ENCODE measurements around the gene ELAVL1. TPM values are rescaled to one million over a fixed set of nuclear protein-coding genes. Genes with fewer than 3 reads are reported as not detected.

The ELAVL1 gene
- total and polyA plus RNA-seq, 9 of the 15 experiments (the other 6 are each of a cell fraction or from before 2014, with no cell fraction given) = 4.3 to 172 (median 69.2) TPM

- Histone ChIP-seq H3K27ac (ENCODE audit: extremely low read depth, low read depth, low read length) (no peak overlapping the region), H3K36me3 (ENCODE audit: control insufficient read depth, insufficient read depth, low read length) (no peaks in the 10 kb centered on the region), H3K9me3 (replicated peaks; ENCODE audit: control insufficient read depth, insufficient read depth, low read depth, low read length) (peaks cover under 1% of the 10 kb centered on the region; the same call in 1 of the 2 replicates), H3K9ac (ENCODE audit: insufficient read depth in 1 of 2, low read depth in 2 of 2, low read length in 2 of 2) (no peak overlapping the region), H3K4me1 (replicated peaks in 1 of 2; ENCODE audit: control insufficient read depth in 2 of 2, insufficient read depth in 2 of 2, low read length in 2 of 2) (peaks cover 17 to 36% of the 10 kb centered on the region in 2 experiments), H3K79me2 (ENCODE audit: control insufficient read depth, insufficient read depth, low read length) (no peaks in the 10 kb centered on the region), H3K4me3 (no peak overlapping the region), H4K20me1 (replicated peaks; ENCODE audit: control insufficient read depth, insufficient read depth, low read length) (no peaks in the 10 kb centered on the region), H3K27me3 (ENCODE audit: control insufficient read depth in 2 of 2, insufficient read depth in 2 of 2, low read length in 2 of 2) (no peaks in the 10 kb centered on the region), H3K9me1 (ENCODE audit: control insufficient read depth, insufficient read depth, low read length) (no peaks in the 10 kb centered on the region), H3K4me2 (ENCODE audit: insufficient read depth, low read length) (no peak overlapping the region), H2AFZ (ENCODE audit: low read depth, low read length) (no peak overlapping the region)
- in situ Hi-C loops (cut with MboI) = no loop called here
- ChIA-PET CTCF (ENCODE audit: low intra/inter-chr PET ratio) (no interaction called here), POLR2A (no interaction called here)
- 84% methylated on average over 3 of the region's 3 CpGs for WGBS (ENCODE audit: insufficient coverage, low coverage, missing lambda C conversion rate)
- BruUV-seq (replicated peaks) = no TSS peak
- intact Hi-C loops (cut with micrococcal nuclease) = no loop called here
- TF ChIP-seq SRSF7 (optimal IDR thresholded peaks at IDR 0.05; ENCODE audit: low read depth, low read length) (no peak), ZHX1 (conservative IDR thresholded peaks at IDR 0.05; ENCODE audit: low read length) (no peak), MBD2 (IDR thresholded peaks at IDR 0.05; ENCODE audit: borderline replicate concordance, low read depth) (no peak), TFAM (CRISPR knock-in tag; conservative IDR thresholded peaks at IDR 0.05) (no peak), STAT6 (CRISPR knock-in tag; IDR thresholded peaks at IDR 0.05) (no peak), POLR2AphosphoS2 (IDR thresholded peaks at IDR 0.05; ENCODE audit: low read length) (no peak), PHB (CRISPR knock-in tag; IDR thresholded peaks at IDR 0.05) (no peak), ZNF24 (IDR thresholded peaks at IDR 0.05) (no peak), ZNF133 (CRISPR knock-in tag; IDR thresholded peaks at IDR 0.05) (no peak), HBP1 (CRISPR knock-in tag; IDR thresholded peaks at IDR 0.05) (no peak), ZNF507 (tag; conservative IDR thresholded peaks at IDR 0.05) (no peak), NCOA2 (IDR thresholded peaks at IDR 0.05; ENCODE audit: partially characterized antibody in 2 of 2) (no peak)
- no peak for ATAC-seq
- no peak for DNase-seq (ENCODE audit: extremely low read depth in 1 of 4, low spot score in 3 of 4)
- FAIRE-seq = no peak
Observed at GRCh38 chr19:8039231-8039630, 33.8 kb upstream of the ELAVL1 start.
